Neural progenitor cell (in vitro differentiated cells): Measurements from ENCODE around the gene ATXN7L1.

Experiments used
- CTCF ChIP-seq: fragments of 200-600 bp; sonication (generic); IDR thresholded peaks from 2 replicates; pipeline ENCODE4 v1.5.1; 2017; ENCODE audit warnings: antibody characterized with exemption, mild to moderate bottlenecking
- EZH2 ChIP-seq: fragments of 200-600 bp; sonication (generic); IDR thresholded peaks from 2 replicates; pipeline ENCODE4 v1.6.1; 2017; ENCODE audit warnings: antibody characterized with exemption, mild to moderate bottlenecking, moderate library complexity
- EZH2phosphoT487 ChIP-seq: fragments of 200-600 bp; sonication (generic); IDR thresholded peaks from 2 replicates; pipeline ENCODE4 v1.6.1; 2017; ENCODE audit warnings: antibody characterized with exemption

- no peak for TF ChIP-seq CTCF
- TF ChIP-seq EZH2, result no peak
- no peak for TF ChIP-seq EZH2phosphoT487
These were observed 51.0 kb downstream of the ATXN7L1 start for GRCh38 chr7:105825371-105825770.
